HG03280 (cell line): Measurements from ENCODE around the gene TRABD2B.

ENCODE experiments used
- ATAC-seq: cut with Tn5 transposase; IDR thresholded peaks from one replicate; pipeline ENCODE4 v1.9.1; 2021; ENCODE audit warnings: mild to moderate bottlenecking, moderate library complexity; ENCODE audit not compliant: unreplicated experiment

The TRABD2B gene

DNA sequence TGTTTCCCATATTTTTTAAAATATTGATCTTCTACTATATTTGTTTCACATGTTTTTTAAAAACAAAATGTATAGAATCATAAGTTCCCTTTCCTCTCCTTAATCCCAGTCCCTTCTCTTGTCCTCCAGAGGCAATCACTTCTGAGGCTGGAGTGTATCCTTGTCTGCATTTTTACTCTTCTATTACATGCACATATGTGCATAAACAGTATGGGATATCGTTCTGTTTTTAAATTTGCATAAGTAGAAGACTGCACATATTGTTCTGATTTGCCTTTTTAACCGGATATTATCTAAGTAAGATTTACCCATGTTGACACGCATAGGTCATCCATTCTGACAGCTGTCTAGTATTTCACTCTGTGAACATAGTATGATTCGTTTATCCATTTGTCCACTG is 142.0 kb downstream of the TRABD2B start:
- ATAC-seq: no peak

DNA sequence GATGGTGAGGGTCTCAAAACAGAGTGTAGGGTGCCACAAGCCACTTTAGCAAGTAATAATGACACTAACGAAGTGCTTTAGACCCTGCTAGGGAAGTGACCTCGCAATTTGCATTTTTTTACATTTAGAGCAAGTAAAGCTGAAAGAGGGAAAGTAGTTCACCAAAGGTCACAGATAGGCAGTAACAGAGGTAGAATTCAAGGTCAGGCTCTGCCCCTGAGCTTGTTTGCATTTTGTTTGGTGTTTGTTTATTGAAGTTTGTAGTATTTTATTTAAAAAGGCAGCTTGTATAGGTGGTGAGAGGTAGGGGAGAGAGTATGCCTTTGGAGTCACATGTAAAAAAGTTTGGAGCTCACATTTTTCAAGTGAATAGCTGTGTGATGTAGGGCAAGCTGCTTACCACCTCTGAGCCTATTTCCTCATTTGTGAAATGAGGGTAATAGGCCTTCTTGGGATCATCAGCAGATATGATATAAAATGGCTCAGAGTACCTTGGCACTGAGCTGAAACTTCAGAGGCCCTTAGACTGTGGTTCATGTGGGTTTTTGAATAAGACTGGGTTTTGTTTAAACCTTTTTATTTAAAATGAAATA is 142.5 kb downstream of the TRABD2B start:
- ATAC-seq: no peak

DNA sequence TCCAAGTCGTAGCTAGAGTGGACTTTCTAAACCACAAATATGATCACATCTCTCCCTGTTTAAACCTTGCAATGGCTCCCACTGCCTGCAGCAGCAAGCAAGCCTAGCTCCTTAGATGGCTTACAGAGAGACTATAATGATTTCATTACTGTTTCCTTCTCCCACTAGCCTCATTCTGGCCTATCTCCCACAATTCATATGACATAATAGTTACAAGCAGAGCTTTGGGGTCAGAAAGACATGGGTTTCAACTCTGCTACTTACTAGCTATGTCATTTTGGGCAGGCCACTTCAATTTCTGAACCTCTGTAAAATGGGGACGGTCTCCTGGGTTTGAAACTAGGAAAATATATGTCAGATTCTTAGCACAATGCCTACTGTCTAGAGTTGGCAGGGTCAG is 143.3 kb downstream of the TRABD2B start:
- ATAC-seq: no peak

DNA sequence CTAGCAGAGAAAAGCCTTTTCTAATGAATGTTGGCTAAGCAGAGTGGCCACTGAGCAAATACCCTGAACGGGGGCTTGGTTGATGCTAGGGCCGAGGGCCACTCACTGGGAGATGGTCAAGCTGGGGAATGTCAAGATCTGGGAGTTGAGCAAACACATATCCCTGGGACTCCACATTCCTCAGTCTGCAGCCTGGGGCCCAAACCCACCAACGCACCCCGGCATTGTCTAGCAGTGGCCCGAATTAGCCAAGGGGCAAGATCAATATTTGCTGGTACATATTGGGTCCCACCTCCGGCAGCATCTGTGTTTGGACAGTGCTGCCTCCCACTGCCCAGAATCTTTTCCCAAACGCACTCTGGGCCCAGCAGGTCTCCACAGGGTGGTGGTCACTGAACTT is 144.1 kb downstream of the TRABD2B start:
- ATAC-seq: no peak

DNA sequence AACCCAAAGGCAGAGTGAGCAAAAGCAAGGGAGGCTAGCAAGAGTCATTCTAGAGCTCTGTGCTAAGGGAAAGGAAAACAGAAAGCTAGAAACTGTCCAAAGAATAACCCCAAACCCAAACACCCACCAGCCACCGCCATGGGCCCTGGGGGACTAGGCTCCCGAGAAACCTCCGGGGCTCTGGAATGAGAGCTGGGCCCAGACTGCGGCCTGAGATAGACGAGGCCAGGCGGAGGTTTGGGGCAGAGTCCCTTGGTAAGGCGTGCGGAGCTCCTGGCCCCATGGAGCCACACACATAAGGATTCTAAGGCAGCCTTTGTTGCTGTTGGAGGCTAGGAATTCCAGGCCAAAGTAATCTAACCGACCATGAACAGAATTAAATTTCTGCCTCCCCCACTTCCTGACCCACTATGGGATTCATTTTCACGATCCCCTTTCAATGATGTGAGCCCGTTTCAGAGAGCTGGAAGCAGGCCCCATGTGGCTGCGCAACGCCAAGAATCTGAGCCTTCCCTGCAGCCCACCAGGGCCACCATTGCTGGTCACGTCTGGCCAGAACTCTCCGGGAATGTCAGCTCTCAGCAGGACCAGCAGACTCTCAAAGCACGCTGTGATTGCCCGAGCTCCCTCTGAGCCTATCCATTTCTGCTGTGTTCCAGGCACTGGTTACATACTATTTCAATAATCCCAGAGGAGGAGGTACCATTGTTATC is 145.0 kb downstream of the TRABD2B start:
- no peak for ATAC-seq

DNA sequence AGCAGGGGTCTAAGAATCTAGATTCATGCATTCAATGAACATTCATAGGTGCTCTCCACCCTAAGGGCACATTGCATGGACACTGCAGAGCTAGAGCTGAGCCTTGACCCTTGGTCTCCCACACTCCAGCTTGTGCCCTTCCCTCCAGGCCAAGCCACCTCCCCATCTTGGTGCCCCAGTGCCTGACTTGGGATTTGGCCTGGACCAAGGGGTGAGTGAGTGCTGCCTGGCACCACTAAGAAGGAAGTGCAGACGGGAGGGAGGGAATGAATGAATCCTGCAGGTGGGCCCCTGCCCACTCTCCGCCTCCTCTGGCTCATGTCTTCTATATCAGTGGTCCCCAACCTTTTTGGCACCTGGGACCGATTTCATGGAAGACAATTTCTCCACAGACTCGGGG is 146.7 kb downstream of the TRABD2B start:
- no peak for ATAC-seq

DNA sequence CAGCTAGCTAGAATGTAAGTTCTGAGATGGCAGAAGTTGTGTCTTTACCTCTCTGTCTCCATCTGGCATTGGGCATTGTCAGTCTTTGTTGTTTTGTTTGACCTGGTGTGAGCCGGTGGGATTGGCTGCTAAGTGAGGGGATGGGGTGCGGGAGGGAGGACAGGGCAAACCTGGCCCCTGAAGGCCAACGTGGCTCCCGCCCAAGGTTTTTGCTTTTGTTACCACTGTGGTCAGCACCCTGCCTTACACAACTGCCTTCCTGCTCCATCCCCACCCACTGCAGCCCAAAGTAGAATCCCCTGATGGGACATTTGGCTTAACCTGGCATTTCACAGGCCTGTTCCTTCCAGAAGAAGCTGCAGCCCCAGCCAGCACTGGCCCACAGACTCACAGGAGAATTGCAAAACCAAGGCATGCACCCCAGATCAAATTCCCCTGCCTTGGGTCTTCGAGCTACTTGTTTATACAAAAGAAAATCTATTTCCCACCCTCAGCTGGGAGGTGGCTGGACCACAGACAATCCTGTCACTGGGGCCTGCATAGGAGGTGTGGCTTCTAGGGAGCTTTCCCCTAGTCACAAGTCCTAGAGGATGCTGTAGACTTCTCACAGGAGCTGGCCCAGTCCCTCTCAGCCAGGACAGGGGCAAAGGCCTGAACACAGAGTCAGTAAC is 147.5 kb downstream of the TRABD2B start:
- ATAC-seq: no peak

DNA sequence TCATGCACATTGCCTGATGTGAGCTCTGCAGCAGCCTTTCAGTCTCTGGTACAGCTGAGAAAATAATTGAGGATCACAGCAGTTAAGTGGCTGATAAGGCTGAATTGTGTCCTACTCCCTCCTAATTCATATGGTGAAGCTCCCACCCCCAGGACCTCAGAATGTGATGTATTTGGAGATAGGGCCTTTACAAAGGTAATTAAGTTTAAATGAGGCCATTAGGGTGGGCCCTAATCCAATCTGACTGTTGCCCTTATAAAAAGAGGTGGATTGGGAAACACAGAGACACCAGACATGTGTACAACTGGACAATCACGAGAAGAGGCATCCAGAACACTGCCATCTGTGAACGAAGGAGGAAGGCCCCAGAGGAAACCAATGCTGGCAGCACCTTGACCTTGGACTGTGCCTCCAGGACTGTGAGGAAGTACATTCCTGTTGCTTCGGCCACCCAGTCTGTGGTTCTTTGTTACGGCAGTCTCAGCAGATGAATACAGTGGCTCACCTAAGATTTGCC is 148.1 kb downstream of the TRABD2B start:
- ATAC-seq: no peak

DNA sequence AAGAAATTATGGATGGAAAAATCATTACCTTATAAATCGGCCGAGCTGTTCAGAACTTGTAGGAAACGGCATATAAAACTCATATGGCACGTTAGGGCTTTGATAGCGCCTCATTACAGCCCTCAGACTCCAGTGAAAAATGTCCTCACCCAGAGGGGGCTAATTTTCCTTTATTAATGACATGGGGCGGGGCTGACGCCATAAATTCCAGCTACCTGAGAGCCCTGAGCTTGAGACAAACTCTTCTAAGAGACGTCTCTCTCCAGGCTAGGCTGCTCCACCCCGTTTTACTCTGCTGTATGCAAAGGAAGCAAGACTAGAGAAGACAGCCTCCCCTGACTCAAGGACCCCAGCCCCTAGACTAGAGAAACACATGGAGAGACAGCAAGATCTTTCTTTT is 149.4 kb downstream of the TRABD2B start:
- no peak for ATAC-seq

DNA sequence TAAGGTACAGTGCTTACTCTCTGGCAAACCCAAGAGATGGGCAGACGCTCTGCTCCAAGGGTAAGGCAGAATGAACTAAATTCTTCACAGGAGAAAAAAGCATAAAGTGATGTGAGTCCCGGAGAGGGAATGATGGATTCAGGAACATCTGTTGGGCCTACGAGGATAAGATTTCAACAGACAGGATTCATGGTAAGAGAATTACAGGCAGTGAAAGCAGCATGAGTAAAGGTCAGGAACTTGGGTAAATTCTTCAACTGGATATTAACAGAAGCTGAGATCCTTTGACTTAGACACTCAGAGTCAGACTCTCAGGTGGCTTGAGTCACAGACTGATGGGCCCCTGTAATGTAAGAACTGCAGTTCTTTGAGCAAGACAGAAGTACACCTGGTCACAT is 152.6 kb downstream of the TRABD2B start:
- ATAC-seq: no peak

DNA sequence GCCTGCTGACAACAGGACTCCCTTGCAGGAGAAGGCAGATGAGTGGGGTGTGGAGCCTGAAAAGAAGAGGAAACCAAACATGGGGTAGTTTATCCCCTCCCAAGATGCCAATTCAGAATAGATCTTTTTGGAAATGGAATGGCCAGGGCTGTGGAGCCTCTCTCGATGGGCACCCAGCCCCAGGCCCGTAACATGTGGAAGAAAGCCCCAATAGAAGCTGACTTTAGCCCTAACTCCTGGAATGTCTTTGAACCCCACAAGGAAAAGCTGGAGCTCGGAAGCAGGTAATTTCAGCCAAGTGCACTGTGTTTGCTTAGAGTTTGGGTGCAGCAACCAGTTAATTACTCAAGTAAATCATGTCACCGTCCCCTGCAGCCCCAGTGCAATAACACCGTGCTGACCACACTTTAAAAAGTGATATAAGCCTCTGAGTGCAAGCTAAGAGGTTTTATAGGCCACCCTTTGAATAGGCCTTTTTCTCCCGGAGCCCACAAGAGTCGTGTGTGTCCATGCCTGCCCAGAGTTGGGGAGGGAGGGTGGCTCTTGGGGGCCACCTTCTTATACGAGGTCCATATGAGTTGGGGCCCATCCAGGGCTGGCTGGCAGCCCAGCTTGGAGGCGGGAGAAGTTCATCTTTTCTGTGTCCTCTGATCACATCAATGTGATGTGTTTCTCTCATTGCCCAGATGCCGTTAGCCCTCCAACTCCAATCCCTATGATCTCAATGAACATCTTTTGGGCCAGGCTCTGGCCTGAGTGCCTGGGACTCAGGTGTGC is 153.2 kb downstream of the TRABD2B start:
- no peak for ATAC-seq

DNA sequence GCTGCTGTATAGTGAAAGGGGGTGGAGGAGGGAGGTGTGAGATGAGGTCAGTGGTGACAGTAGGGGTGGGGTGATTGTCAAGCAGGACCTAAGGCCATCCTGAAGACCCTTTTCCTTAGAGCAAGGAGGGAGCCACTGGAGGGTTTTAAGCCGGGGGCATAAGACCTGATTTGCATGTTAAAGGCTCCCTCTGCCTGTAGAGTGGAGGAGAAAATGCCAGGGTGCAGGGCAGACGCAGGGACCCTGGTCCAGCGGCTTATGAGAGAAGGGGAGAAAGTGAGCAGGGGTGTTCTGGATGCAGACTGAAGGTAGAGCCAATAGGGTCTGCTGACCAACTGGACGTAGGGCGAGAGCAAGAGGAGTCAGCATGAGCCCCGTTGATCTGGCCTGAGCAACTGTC is 154.1 kb downstream of the TRABD2B start:
- no peak for ATAC-seq

DNA sequence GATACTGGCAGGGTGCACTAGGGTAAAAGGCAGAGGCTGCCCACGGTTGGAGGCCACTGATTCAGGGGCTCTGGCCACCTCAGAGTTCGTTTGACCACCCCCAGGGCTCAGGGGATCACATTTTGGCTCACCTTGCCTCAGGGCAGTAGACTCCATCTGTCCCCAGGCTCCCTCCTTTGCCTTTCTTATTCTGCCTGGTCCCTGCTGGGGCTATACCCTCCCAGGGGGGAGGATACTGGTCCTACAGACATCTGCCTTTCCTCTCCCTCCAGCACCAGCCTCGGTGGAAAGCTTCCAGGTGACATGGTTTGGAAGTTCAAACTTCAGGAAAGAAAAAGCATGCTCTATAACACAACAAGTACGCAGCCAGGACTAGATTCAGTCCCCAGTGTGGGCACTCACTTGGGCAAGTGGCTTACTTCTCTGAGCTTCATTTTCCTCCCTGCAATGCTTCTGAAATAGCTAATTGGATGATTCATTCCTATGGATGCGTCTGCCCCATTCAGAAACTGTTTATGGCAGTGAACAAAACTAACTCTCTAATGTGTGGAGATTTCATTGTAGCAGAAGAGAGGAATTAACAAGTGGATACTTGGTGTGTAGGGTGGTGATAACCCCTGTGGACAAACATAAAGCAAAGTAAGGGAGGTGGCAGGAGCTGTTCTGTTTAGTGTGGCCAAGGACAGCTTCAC is 154.8 kb downstream of the TRABD2B start:
- ATAC-seq: no peak

DNA sequence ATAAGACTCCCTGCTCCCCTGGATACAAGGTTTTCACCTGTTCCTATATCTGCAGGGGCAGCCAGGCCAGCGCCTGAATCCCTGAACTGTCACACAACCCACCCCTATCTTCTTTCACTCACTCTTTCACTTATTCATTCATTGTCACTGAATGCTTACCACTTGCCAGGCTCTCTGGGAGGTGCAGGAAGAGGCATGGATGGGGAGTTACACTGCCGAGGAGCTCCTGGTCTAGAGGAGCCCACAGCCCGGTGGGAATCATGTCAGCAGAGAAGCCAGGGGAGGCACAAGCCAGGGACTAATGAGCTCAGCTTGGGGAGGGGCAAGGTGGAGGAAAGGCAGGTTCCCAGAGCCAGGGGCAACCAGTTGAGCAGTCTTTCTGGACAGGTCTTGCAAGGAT is 155.8 kb downstream of the TRABD2B start:
- ATAC-seq: no peak

DNA sequence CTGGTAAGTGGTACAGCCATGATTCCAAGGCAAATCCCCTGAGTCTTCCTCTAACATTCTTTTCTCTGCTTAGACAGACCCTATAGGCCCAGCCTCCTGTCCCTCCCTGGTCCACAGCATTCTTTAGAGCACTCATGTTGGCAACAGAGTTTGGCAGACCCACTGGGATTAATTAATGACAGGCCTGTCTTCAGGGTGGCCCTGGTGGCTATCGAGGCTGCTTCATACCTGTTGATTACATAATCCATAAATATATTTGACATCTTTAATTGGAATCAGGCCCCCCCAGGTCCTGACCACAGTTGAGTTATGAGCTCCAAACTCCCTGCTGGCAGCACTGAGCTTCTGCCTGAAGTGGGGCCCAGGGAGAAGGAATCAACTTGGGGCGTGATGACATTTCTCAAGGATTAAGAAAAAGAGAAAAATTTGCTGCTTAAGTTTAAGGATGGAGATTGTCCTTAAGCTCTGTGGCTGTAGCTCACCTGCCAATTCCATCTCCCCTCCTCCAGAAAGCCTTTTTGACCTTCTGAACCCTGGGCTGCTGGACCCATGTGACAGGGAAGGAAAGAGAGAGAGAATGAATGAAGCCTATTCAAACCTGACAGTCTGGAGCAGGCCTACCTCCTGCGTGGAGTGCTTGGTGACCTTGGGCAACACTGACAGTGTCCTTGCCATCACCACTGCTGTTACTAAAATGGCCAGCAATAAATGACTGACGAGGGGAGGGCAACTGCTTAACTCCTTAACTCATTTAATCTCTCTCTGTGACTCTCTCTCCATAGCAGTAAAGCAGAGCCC is 156.6 kb downstream of the TRABD2B start:
- no peak for ATAC-seq

DNA sequence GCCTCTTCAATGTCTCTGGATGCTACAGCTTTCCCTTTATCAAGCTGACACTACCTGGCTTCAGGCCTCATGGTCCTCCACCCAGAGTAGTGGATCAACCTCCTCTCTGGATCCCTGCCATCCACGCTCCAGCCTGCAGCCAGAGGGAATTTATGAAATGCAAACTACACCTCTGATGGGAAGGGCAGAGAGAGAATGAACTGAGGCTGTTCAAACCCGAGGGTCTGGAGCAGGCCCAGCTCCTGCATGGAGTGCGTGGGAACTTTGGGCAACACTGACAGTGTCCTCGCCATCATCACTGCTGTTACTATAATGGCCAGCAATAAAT is 157.8 kb downstream of the TRABD2B start:
- ATAC-seq: no peak

DNA sequence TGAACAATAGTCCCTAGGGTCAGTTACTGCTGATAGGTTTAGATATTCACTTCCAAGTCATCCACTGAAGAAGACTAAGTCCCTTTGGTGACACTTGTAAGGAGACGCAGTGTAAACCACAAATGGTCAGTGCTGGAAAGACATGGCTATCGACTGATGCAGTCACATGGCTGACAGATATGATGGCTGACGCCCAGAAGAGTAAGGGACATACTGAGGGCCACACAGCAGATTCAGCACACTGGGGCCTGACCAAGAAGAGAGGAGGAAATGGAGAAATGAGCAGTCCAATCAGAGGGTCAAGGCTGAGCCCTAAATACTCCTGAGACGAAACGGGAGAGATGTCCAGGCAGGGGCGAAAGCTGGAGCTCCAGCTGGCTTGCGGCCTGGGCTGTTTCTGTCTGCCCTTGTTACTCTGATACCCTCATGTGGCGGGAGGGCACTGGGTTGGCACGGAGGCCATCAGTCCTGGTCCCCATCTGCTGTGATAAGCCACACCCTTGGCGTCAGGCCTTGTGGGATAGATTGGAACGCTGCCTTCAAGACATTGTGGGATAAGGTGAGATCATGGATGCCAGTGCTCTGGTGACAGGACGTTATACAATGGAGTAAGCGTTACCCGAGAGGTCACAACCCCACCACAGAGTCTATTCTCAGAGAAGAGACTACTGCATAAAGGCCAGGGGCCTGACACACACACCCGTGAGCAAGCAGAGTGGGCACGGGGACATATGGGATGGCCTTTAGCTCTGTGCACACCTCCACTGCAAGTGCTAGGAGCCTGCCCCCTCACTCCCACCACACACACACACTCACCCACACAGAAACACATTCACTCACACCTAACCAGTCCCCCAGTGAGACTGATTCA is 158.4 kb downstream of the TRABD2B start:
- ATAC-seq: no peak

DNA sequence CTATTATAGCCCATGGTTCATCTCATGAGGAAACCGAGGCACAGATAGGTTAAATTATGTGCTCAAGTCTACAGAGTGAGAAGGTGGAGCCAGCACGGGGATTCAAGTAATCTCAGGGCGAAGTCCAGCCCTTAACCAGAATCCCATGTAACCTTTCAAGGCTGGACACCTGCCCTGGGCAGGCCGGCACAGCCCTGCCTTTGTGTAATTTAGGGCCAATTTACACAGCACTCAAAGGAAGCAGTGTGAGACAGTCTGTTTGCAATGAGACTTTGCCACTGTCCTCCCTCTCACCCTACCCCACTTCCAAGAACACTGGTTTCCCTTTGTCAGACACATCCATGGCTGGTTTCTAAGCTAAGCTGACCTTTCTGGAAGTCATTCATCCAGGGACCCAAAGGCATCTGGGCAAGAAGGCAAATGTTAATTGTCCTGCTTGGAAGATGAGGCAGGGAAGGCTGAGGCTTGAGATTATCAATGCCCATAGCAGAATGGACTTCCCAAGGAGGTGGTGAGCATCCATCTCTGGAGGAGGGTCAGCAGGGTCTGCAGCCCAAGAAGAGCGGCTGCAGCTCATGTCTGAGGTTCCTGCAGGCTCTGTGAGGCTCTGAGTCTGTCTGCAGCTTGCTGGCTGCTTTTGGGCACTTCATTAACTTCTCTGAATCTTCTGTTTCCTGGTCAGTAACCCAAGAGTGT is 159.2 kb downstream of the TRABD2B start:
- no peak for ATAC-seq
